Measurements from ENCODE around the gene ASTN1. TPM values are rescaled to one million over a fixed set of nuclear protein-coding genes. Genes with fewer than 3 reads are reported as not detected.

The ASTN1 gene
- total and polyA plus RNA-seq, 9 of the 15 experiments (the other 6 are each of a cell fraction or from before 2014, with no cell fraction given), result 0.05 to 0.22 (median 0.18) TPM

GRCh38 chr1:177017287-177017852 is 147.1 kb downstream of the ASTN1 start:
- ChIA-PET CTCF (ENCODE audit: low intra/inter-chr PET ratio) (no interaction called here), POLR2A (no interaction called here)
- FAIRE-seq (no peak), DNase-seq (ENCODE audit: extremely low read depth in 1 of 4, low spot score in 3 of 4) (no peak), ATAC-seq (no peak)
- H3K27ac ChIP-seq (ENCODE audit: extremely low read depth, low read depth, low read length), result no peak overlapping the region
- H3K4me1 ChIP-seq (replicated peaks in 1 of 2; ENCODE audit: control insufficient read depth in 2 of 2, insufficient read depth in 2 of 2, low read length in 2 of 2), result no peaks in the 10 kb centered on the region
- H3K9me1 ChIP-seq (ENCODE audit: control insufficient read depth, insufficient read depth, low read length), result no peaks in the 10 kb centered on the region
- H4K20me1 ChIP-seq (replicated peaks; ENCODE audit: control insufficient read depth, insufficient read depth, low read length), result no peaks in the 10 kb centered on the region
- intact Hi-C loops (cut with micrococcal nuclease) (no loop called here), in situ Hi-C loops (cut with MboI) (no loop called here)
- no peak overlapping the region for H3K9ac ChIP-seq (ENCODE audit: insufficient read depth in 1 of 2, low read depth in 2 of 2, low read length in 2 of 2)
- no peak overlapping the region for H3K4me3 ChIP-seq
- H3K27me3 ChIP-seq (ENCODE audit: control insufficient read depth in 2 of 2, insufficient read depth in 2 of 2, low read length in 2 of 2), result no peaks in the 10 kb centered on the region
- no peak overlapping the region for H3K4me2 ChIP-seq (ENCODE audit: insufficient read depth, low read length)
- no peaks in the 10 kb centered on the region for H3K36me3 ChIP-seq (ENCODE audit: control insufficient read depth, insufficient read depth, low read length)
- no peaks in the 10 kb centered on the region for H3K79me2 ChIP-seq (ENCODE audit: control insufficient read depth, insufficient read depth, low read length)
- WGBS (ENCODE audit: insufficient coverage, low coverage, missing lambda C conversion rate), result under 1% methylated on average over 12 of the region's 12 CpGs
- BruUV-seq (replicated peaks), result no TSS peak
- H3K9me3 ChIP-seq (replicated peaks; ENCODE audit: control insufficient read depth, insufficient read depth, low read depth, low read length), result no peaks in the 10 kb centered on the region
- H2AFZ ChIP-seq (ENCODE audit: low read depth, low read length), result no peak overlapping the region
- no peak for TF ChIP-seq MIER1 (IDR thresholded peaks at IDR 0.05; ENCODE audit: low read depth)
- TF ChIP-seq, protein P1, sequence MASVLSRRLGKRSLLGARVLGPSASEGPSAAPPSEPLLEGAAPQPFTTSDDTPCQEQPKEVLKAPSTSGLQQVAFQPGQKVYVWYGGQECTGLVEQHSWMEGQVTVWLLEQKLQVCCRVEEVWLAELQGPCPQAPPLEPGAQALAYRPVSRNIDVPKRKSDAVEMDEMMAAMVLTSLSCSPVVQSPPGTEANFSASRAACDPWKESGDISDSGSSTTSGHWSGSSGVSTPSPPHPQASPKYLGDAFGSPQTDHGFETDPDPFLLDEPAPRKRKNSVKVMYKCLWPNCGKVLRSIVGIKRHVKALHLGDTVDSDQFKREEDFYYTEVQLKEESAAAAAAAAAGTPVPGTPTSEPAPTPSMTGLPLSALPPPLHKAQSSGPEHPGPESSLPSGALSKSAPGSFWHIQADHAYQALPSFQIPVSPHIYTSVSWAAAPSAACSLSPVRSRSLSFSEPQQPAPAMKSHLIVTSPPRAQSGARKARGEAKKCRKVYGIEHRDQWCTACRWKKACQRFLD (CRISPR knock-in tag; IDR thresholded peaks at IDR 0.05), result no peak
- peak; percentile 64 for TF ChIP-seq RFX1 (IDR thresholded peaks at IDR 0.05)
- no peak for TF ChIP-seq BRD4 (IDR thresholded peaks at IDR 0.05)

- BruUV-seq (replicated peaks), result no TSS peak
- WGBS (ENCODE audit: insufficient coverage, low coverage, missing lambda C conversion rate), result 0% methylated on average over 3 of the region's 3 CpGs
- Histone ChIP-seq H2AFZ (ENCODE audit: low read depth, low read length) (no peak overlapping the region), H4K20me1 (replicated peaks; ENCODE audit: control insufficient read depth, insufficient read depth, low read length) (no peaks in the 10 kb centered on the region), H3K4me2 (ENCODE audit: insufficient read depth, low read length) (no peak overlapping the region), H3K9ac (ENCODE audit: insufficient read depth in 1 of 2, low read depth in 2 of 2, low read length in 2 of 2) (no peak overlapping the region), H3K4me3 (no peak overlapping the region), H3K9me1 (ENCODE audit: control insufficient read depth, insufficient read depth, low read length) (no peaks in the 10 kb centered on the region), H3K79me2 (ENCODE audit: control insufficient read depth, insufficient read depth, low read length) (no peaks in the 10 kb centered on the region), H3K36me3 (ENCODE audit: control insufficient read depth, insufficient read depth, low read length) (no peaks in the 10 kb centered on the region), H3K9me3 (replicated peaks; ENCODE audit: control insufficient read depth, insufficient read depth, low read depth, low read length) (no peaks in the 10 kb centered on the region), H3K27me3 (ENCODE audit: control insufficient read depth in 2 of 2, insufficient read depth in 2 of 2, low read length in 2 of 2) (no peaks in the 10 kb centered on the region), H3K27ac (ENCODE audit: extremely low read depth, low read depth, low read length) (no peak overlapping the region), H3K4me1 (replicated peaks in 1 of 2; ENCODE audit: control insufficient read depth in 2 of 2, insufficient read depth in 2 of 2, low read length in 2 of 2) (no peaks in the 10 kb centered on the region)
- in situ Hi-C loops (cut with MboI) (no loop called here), intact Hi-C loops (cut with micrococcal nuclease) (no loop called here)
- ChIA-PET CTCF (ENCODE audit: low intra/inter-chr PET ratio) (no interaction called here), POLR2A (interaction anchor here (0.6 kb wide), 1 partner anchor 21 kb away, joined by 3 read pairs; no protein-coding TSS in a partner anchor)
- no peak for TF ChIP-seq SMARCC2 (IDR thresholded peaks at IDR 0.05; ENCODE audit: low read depth)
- no peak for TF ChIP-seq SMARCA4 (IDR thresholded peaks at IDR 0.05)
- no peak for TF ChIP-seq DACH1 (IDR thresholded peaks at IDR 0.05; ENCODE audit: partially characterized antibody)
- TF ChIP-seq ZNF347 (CRISPR knock-in tag; IDR thresholded peaks at IDR 0.05; ENCODE audit: low read depth), result no peak
- no peak for TF ChIP-seq HEY1 (CRISPR knock-in tag; IDR thresholded peaks at IDR 0.05; ENCODE audit: borderline replicate concordance)
- TF ChIP-seq SIX5 (IDR thresholded peaks at IDR 0.05; ENCODE audit: borderline replicate concordance in 1 of 2, insufficient read depth in 1 of 2, low read depth in 1 of 2, low read length in 2 of 2), result no peak
- TF ChIP-seq, protein P2, sequence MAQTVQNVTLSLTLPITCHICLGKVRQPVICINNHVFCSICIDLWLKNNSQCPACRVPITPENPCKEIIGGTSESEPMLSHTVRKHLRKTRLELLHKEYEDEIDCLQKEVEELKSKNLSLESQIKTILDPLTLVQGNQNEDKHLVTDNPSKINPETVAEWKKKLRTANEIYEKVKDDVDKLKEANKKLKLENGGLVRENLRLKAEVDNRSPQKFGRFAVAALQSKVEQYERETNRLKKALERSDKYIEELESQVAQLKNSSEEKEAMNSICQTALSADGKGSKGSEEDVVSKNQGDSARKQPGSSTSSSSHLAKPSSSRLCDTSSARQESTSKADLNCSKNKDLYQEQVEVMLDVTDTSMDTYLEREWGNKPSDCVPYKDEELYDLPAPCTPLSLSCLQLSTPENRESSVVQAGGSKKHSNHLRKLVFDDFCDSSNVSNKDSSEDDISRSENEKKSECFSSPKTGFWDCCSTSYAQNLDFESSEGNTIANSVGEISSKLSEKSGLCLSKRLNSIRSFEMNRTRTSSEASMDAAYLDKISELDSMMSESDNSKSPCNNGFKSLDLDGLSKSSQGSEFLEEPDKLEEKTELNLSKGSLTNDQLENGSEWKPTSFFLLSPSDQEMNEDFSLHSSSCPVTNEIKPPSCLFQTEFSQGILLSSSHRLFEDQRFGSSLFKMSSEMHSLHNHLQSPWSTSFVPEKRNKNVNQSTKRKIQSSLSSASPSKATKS (CRISPR knock-in tag; IDR thresholded peaks at IDR 0.05), result no peak
- TF ChIP-seq ZNF77 (CRISPR knock-in tag; IDR thresholded peaks at IDR 0.05), result no peak
- TF ChIP-seq ZNF766 (CRISPR knock-in tag; conservative IDR thresholded peaks at IDR 0.05), result no peak
- no peak for TF ChIP-seq HLTF (IDR thresholded peaks at IDR 0.05)
- no peak for ATAC-seq
- DNase-seq (ENCODE audit: extremely low read depth in 1 of 4, low spot score in 3 of 4), result no peak
- no peak for FAIRE-seq
Measured at GRCh38 chr1:177014325-177014724, 150.2 kb downstream of the ASTN1 start.

Measured in K562 (cell line).